HepG2 (cell line): ENCODE measurements around the gene ACVR1B. TPM values are rescaled to one million over a fixed set of nuclear protein-coding genes. Genes with fewer than 3 reads are reported as not detected.

Source experiments
- ATAC-seq: fragments of 200-7000 bp; cut with Tn5 transposase; 3 replicates; pipeline ENCODE4 v1.9.1; 2020; ENCODE audit warnings: mild to moderate bottlenecking, moderate library complexity
- BruUV-seq: library from RNA; stranded (reverse); fragments of 400-500 nt; replicated peaks from 2 replicates; lab custom pipeline; 2021; lab: Mats Ljungman, UMichigan
- CTCF ChIA-PET: fragments of 300-600 bp; formaldehyde crosslinking; extraction: SDS; loops from one replicate; lab custom pipeline; 2021; ENCODE audit warnings: low total read pairs, inconsistent platforms, low intra/inter-chr PET ratio; lab: Yijun Ruan, JAX
- POLR2A ChIA-PET: fragments of 350-600 bp; sonication (Branson Sonifier 250); formaldehyde crosslinking; loops from one replicate; lab custom pipeline; 2020; ENCODE audit warnings: antibody characterized with exemption, inconsistent platforms; lab: Yijun Ruan, JAX
- DNase-seq: peaks from one replicate; pipeline ENCODE4 v3.0.0-alpha.2; 2015; ENCODE audit warnings: low spot score
- FAIRE-seq: peaks from 3 replicates; lab custom pipeline; 2011; peaks lifted over from hg19 to GRCh38; lab: Jason Lieb, UNC
- H2AFZ ChIP-seq: one replicate; pipeline ENCODE4 v1.6.1; 2011; ENCODE audit warnings: low read length, inconsistent platforms
- H3K27ac ChIP-seq: fragments of 300-600 bp; 3 replicates; pipeline ENCODE4 v1.8.0; 2011; ENCODE audit warnings: mixed run types, mild to moderate bottlenecking, mixed read lengths, low read length, inconsistent platforms; ENCODE audit not compliant: insufficient read depth; ENCODE audit errors: extremely low read length
- H3K27me3 ChIP-seq, 2 experiments: fragments of 200-600 bp in 1 of 2; 2 replicates in 1 of 2; 3 replicates in 1 of 2; pipeline versions ENCODE4 v1.6.0 to v1.8.0; 2011; ENCODE audit warnings: low read length in 2 of 2, mild to moderate bottlenecking in 2 of 2, moderate library complexity in 2 of 2, inconsistent platforms in 1 of 2; ENCODE audit not compliant: insufficient read depth in 2 of 2, control insufficient read depth in 1 of 2
- H3K36me3 ChIP-seq, 2 experiments: fragments of 200-600 bp in 1 of 2; replicated peaks in 1 of 2; 2 replicates in 1 of 2; 3 replicates in 1 of 2; pipeline versions ENCODE4 v1.5.1 to v1.8.0; 2011; ENCODE audit warnings: low read length in 2 of 2, inconsistent platforms in 1 of 2; ENCODE audit not compliant: insufficient read depth in 2 of 2, control insufficient read depth in 1 of 2
- H3K4me1 ChIP-seq: 2 replicates; pipeline ENCODE4 v1.5.1; 2012; ENCODE audit warnings: low read length, inconsistent platforms; ENCODE audit not compliant: insufficient read depth
- H3K4me2 ChIP-seq: 2 replicates; pipeline ENCODE4 v1.6.0; 2011; ENCODE audit warnings: low read depth, low read length, inconsistent platforms
- H3K4me3 ChIP-seq, 3 experiments: fragments of 200-600 bp in 1 of 3; sonication (generic), shearing (Covaris generic) in 1 of 3; replicated peaks in 1 of 3; 2 replicates each; pipeline ENCODE4 v1.5.1; 2011 to 2016; ENCODE audit warnings: low read length in 3 of 3, inconsistent platforms in 2 of 3, low read depth in 2 of 3, mild to moderate bottlenecking in 2 of 3, control low read depth in 1 of 3, mixed read lengths in 1 of 3; ENCODE audit not compliant: insufficient read depth in 1 of 3
- H3K79me2 ChIP-seq: one replicate; pipeline ENCODE4 v1.6.1; 2011; ENCODE audit warnings: low read length, inconsistent platforms; ENCODE audit not compliant: insufficient read depth
- H3K9ac ChIP-seq: 2 replicates; pipeline ENCODE4 v1.6.0; 2011; ENCODE audit warnings: mild to moderate bottlenecking, low read depth, low read length, inconsistent platforms; ENCODE audit not compliant: insufficient read depth
- H3K9me3 ChIP-seq: 2 replicates; pipeline ENCODE4 v1.5.1; 2012; ENCODE audit warnings: mild to moderate bottlenecking, low read length
- H4K20me1 ChIP-seq: 2 replicates; pipeline ENCODE4 v1.6.0; 2011; ENCODE audit warnings: inconsistent platforms, mild to moderate bottlenecking, low read length, moderate library complexity; ENCODE audit not compliant: insufficient read depth
- ARHGAP35 ChIP-seq: sonication (generic); formaldehyde crosslinking; IDR thresholded peaks from 2 replicates; pipeline ENCODE4 v1.9.0; 2022; ENCODE audit warnings: mild to moderate bottlenecking, inconsistent platforms, moderate library complexity, missing genetic modification reagents, borderline replicate concordance
- E2F1 ChIP-seq: sonication (generic); formaldehyde crosslinking; IDR thresholded peaks from 2 replicates; pipeline ENCODE4 v1.5.0; 2020; ENCODE audit warnings: missing genetic modification reagents
- FOXA1 ChIP-seq, 2 experiments: fragments of 450-650 bp in 1 of 2; sonication (generic) in 1 of 2; formaldehyde crosslinking in 1 of 2; IDR thresholded peaks; 2 replicates each; pipeline versions ENCODE4 v1.4.0 to v1.6.1; 2016 to 2020; ENCODE audit warnings: missing genetic modification reagents in 1 of 2
- FOXO1 ChIP-seq: sonication (generic); formaldehyde crosslinking; IDR thresholded peaks from 2 replicates; pipeline ENCODE4 v1.4.0; 2020; ENCODE audit warnings: missing genetic modification reagents
- JUNB ChIP-seq: sonication (generic); formaldehyde crosslinking; IDR thresholded peaks from 2 replicates; pipeline ENCODE4 v1.8.0; 2022; ENCODE audit warnings: missing genetic modification reagents, mild to moderate bottlenecking, borderline replicate concordance
- SRSF9 ChIP-seq: fragments of 200-400 bp; formaldehyde crosslinking; IDR thresholded peaks from 2 replicates; pipeline ENCODE4 v1.6.1; 2018; ENCODE audit warnings: borderline replicate concordance, mild to moderate bottlenecking, low read depth, low read length; ENCODE audit not compliant: insufficient read depth, poor library complexity, severe bottlenecking
- STAG1 ChIP-seq: sonication (generic); formaldehyde crosslinking; IDR thresholded peaks from 2 replicates; pipeline ENCODE4 v1.4.0; 2020; ENCODE audit warnings: missing genetic modification reagents
- ZBTB38 ChIP-seq: sonication (generic); formaldehyde crosslinking; IDR thresholded peaks from 2 replicates; pipeline ENCODE4 v1.5.1; 2020; ENCODE audit warnings: mild to moderate bottlenecking, missing genetic modification reagents
- ZFP41 ChIP-seq: sonication (generic); formaldehyde crosslinking; IDR thresholded peaks from 2 replicates; pipeline ENCODE4 v1.4.0; 2020; ENCODE audit warnings: mild to moderate bottlenecking, missing genetic modification reagents, borderline replicate concordance
- ZNF3 ChIP-seq: IDR thresholded peaks from 2 replicates; pipeline ENCODE4 v1.7.0; 2017; ENCODE audit warnings: inconsistent platforms
- ZNF317 ChIP-seq: sonication (generic); formaldehyde crosslinking; IDR thresholded peaks from 2 replicates; pipeline ENCODE4 v1.5.0; 2020; ENCODE audit warnings: mild to moderate bottlenecking, missing genetic modification reagents
- ZNF552 ChIP-seq: sonication (generic); formaldehyde crosslinking; IDR thresholded peaks from 2 replicates; pipeline ENCODE4 v1.9.0; 2022; ENCODE audit warnings: missing genetic modification reagents, mild to moderate bottlenecking, borderline replicate concordance
- ZNF614 ChIP-seq: IDR thresholded peaks from 2 replicates; pipeline ENCODE4 v1.6.1; 2018; ENCODE audit warnings: missing biosample characterization, missing genetic modification reagents, inconsistent platforms, borderline replicate concordance
- ZNF619 ChIP-seq: sonication (generic); formaldehyde crosslinking; IDR thresholded peaks from 2 replicates; pipeline ENCODE4 v1.4.0; 2020; ENCODE audit warnings: mild to moderate bottlenecking, missing genetic modification reagents
- ZNF773 ChIP-seq: sonication (generic); formaldehyde crosslinking; IDR thresholded peaks from 2 replicates; pipeline ENCODE4 v1.4.0; 2020; ENCODE audit warnings: missing genetic modification reagents, borderline replicate concordance
- WGBS: methylation state at CpG from one replicate; pipeline ENCODE4 v1.1.6; 2017; ENCODE audit warnings: low lambda C conversion rate; 5-methylcytosine and 5-hydroxymethylcytosine counted together
- in situ Hi-C: cut with HindIII; loops from 2 replicates; pipeline ENCODE4 v1.10.0; 2017; ENCODE audit warnings: low pct_unique_long_range_greater_than_20kb; ENCODE audit not compliant: extremely low pct_ligation_motif_present
- intact Hi-C: fragments of 100-400 bp; cut with micrococcal nuclease; formaldehyde crosslinking; loops from one replicate; pipeline ENCODE4 v1.10.0; 2022; ENCODE audit not compliant: unreplicated experiment
- polyA plus RNA-seq, 8 experiments: library from polyadenylated mRNA; depleted of rRNA in 3 of 8; stranded (reverse) in 7 of 8; unstranded in 1 of 8; fragments of >200 nt; fragmentation: Illumina TruSeq in 4 of 8; extraction: Trizol in 4 of 8; gene quantifications; 2 replicates each; pipeline versions ENCODE4 v1.2.1 to v1.2.3, GENCODE V29; 2011 to 2016; ENCODE audit warnings: low read depth in 4 of 8, missing spikeins in 1 of 8, mixed read lengths in 1 of 8; ENCODE audit not compliant: insufficient read depth in 1 of 8
- total RNA-seq, 5 experiments: library from RNA; depleted of rRNA; stranded (reverse); fragments of >200 nt; fragmentation: Illumina TruSeq; extraction: Trizol; gene quantifications; 2 replicates each; pipeline ENCODE4 v1.2.3, GENCODE V29; 2016; ENCODE audit warnings: low read depth in 1 of 5
- TF ChIP-seq, protein P1 (sequence below): sonication (generic); formaldehyde crosslinking; IDR thresholded peaks from 2 replicates; pipeline ENCODE4 v1.4.0; 2020; ENCODE audit warnings: missing genetic modification reagents
- TF ChIP-seq, protein P2 (sequence below): IDR thresholded peaks from 2 replicates; pipeline ENCODE4 v1.6.1; 2018; ENCODE audit warnings: missing genetic modification reagents, mild to moderate bottlenecking, missing compliant biosample characterization
- TF ChIP-seq, protein P3 (sequence below): sonication (generic); formaldehyde crosslinking; IDR thresholded peaks from 2 replicates; pipeline ENCODE4 v1.4.0; 2020; ENCODE audit warnings: missing genetic modification reagents

The ACVR1B gene
- total and polyA plus RNA-seq, 2 of the 13 experiments (the other 11 are each of a cell fraction or from before 2014, with no cell fraction given), result 8.9 to 12.1 TPM

- no TSS peak for BruUV-seq
- 8% methylated on average over 8 of the region's 9 CpGs for WGBS
- Histone ChIP-seq H3K27me3 (peaks cover 4 to 59% of the 10 kb centered on the region in 2 experiments; a peak in 4 of 5 replicates), H3K36me3 (no peaks in the 10 kb centered on the region), H3K9me3 (no peaks in the 10 kb centered on the region), H3K79me2 (no peaks in the 10 kb centered on the region), H3K27ac (no peak overlapping the region), H3K4me2 (no peak overlapping the region), H3K4me1 (0 out of 2 replicates have a peak, but pooled peaks cover 9% of the 10 kb centered on the region), H2AFZ (no peak overlapping the region), H3K4me3 (no peak overlapping the region), H3K9ac (no peak overlapping the region), H4K20me1 (no peaks in the 10 kb centered on the region)
- in situ Hi-C loops (no loop called here), intact Hi-C loops (no loop called here)
- POLR2A ChIA-PET, result no interaction called here
- CTCF ChIA-PET, result no interaction called here
- ATAC-seq (no peak), DNase-seq (no peak), FAIRE-seq (no peak)
- TF ChIP-seq, protein P1, sequence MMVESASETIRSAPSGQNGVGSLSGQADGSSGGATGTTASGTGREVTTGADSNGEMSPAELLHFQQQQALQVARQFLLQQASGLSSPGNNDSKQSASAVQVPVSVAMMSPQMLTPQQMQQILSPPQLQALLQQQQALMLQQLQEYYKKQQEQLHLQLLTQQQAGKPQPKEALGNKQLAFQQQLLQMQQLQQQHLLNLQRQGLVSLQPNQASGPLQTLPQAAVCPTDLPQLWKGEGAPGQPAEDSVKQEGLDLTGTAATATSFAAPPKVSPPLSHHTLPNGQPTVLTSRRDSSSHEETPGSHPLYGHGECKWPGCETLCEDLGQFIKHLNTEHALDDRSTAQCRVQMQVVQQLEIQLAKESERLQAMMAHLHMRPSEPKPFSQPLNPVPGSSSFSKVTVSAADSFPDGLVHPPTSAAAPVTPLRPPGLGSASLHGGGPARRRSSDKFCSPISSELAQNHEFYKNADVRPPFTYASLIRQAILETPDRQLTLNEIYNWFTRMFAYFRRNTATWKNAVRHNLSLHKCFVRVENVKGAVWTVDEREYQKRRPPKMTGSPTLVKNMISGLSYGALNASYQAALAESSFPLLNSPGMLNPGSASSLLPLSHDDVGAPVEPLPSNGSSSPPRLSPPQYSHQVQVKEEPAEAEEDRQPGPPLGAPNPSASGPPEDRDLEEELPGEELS (CRISPR knock-in tag), result no peak
- TF ChIP-seq ZNF552 (CRISPR knock-in tag) (no peak), ZNF317 (CRISPR knock-in tag) (no peak), ZNF773 (CRISPR knock-in tag) (no peak), ZNF614 (CRISPR knock-in tag) (no peak), FOXO1 (CRISPR knock-in tag) (no peak), ZFP41 (no peak), FOXA1 (IDR thresholded peaks at IDR 0.05) (no peak), FOXA1 (CRISPR knock-in tag; IDR thresholded peaks at IDR 0.05) (no peak), STAG1 (CRISPR knock-in tag) (no peak), SRSF9 (no peak), E2F1 (CRISPR knock-in tag) (no peak), ARHGAP35 (CRISPR knock-in tag) (no peak), JUNB (CRISPR knock-in tag) (no peak), ZBTB38 (no peak), ZNF619 (CRISPR knock-in tag) (no peak), ZNF3 (CRISPR knock-in tag) (no peak)
- TF ChIP-seq, protein P2, sequence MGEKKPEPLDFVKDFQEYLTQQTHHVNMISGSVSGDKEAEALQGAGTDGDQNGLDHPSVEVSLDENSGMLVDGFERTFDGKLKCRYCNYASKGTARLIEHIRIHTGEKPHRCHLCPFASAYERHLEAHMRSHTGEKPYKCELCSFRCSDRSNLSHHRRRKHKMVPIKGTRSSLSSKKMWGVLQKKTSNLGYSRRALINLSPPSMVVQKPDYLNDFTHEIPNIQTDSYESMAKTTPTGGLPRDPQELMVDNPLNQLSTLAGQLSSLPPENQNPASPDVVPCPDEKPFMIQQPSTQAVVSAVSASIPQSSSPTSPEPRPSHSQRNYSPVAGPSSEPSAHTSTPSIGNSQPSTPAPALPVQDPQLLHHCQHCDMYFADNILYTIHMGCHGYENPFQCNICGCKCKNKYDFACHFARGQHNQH (CRISPR knock-in tag), result no peak
- TF ChIP-seq, protein P3, sequence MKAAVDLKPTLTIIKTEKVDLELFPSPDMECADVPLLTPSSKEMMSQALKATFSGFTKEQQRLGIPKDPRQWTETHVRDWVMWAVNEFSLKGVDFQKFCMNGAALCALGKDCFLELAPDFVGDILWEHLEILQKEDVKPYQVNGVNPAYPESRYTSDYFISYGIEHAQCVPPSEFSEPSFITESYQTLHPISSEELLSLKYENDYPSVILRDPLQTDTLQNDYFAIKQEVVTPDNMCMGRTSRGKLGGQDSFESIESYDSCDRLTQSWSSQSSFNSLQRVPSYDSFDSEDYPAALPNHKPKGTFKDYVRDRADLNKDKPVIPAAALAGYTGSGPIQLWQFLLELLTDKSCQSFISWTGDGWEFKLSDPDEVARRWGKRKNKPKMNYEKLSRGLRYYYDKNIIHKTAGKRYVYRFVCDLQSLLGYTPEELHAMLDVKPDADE, result no peak
Measured at GRCh38 chr12:51908876-51909592, 42.5 kb upstream of the ACVR1B start.
